Islet precursor cell (in vitro differentiated cells): Measurements from ENCODE around the gene GALNT17.
"Not testable (repeated sequence)": the region's sequence is repeated elsewhere in the genome, so short reads cannot be mapped to it uniquely, and the experiment has no call there.

ENCODE experiments used
- DNase-seq: peaks from one replicate; pipeline ENCODE4 v3.0.0-alpha.2; 2018

The GALNT17 gene

DNA sequence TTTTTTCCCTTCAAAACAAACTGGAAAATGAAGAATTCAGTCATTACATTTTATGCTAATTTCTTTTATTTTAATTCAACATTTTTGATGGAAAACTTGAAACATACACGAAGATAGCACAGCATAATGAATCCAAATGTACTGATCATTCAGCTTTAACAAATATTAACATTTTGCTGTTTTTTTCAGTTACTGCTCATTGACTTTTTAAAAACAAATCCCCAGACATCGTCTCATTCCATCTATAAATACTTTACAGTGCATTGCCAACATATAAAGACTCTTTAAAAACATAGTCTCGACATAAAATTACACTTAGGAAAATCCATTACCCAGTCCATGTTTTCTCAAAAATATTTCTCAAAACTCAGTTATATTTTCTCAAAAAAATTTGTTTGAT, 452.3 kb downstream of the GALNT17 start:
- no peak for DNase-seq

DNA sequence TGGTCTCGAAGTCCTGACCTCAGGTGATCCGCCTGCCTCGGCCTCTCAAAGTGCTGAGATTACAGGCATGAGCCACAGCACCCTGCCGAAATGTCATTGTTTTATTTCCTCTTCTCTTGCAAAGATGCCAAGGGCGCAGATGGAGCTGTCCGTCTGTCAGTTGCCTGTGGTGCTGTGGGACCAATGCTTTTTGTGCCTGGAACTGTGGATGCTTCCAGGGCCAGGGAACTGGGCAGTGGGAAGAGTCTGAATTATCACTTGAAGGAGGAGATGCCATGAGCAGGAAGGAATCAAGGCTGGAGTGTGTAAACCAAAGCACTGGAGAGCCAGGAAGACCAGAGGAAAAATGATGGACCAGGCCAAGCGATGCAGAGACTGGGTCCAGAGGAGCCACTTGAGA, 459.9 kb downstream of the GALNT17 start:
- DNase-seq = no peak

DNA sequence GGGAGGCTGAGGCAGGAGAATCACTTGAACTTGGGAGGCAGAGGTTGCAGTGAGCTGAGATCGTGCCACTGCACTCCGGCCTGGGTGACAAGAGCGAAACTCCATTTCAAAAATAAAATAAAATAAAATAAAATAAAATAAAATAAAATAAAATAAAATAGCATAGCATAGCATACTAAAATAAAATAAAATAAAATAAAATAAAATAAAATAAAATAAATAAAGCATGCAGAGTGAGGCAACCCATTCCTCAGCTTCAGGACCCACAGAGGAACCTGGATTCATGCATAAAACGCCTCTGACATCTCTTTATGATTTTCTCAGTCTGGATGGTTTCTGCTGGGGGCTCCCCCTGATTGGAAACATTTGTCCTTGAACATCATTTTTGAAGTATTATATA, 460.4 kb downstream of the GALNT17 start:
- not testable (repeated sequence) for DNase-seq

DNA sequence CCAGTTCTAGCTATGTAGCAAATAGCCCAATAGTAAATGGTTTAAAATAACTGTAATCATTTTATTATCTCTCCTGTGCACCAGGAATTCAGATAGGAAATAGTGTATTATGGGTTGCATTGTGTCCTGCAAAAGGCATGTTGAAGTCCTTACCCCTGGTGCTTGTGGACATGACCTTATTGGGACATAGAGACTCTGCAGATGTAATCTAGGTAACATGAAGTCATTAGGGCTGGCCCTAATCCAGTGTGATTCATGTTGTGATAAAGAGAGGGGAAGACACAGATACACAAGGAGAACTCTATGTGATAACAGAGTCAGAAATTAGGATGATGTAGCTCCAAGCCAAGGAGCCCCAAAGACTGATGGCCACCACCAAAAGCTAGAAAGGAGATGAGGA, 462.8 kb downstream of the GALNT17 start:
- no peak for DNase-seq

DNA sequence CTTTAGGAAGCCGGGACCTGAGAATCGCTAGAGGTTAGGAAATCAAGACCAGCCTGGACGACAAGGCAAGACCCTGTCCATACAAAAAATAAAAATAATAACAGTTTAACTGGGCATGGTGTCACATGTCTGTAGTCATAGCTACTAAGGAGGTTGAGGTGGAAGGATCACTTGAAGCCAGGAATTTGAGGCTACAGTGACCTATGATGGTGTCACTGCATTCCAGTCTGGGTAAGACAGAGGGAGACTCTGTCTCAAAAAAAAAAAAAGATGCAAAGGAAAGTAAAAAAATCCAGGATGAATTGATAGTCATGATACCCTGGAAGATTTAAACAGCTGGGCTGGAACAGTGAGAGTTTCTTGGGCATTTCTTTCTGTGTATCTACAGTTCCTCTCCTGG, 463.2 kb downstream of the GALNT17 start:
- DNase-seq = no peak

DNA sequence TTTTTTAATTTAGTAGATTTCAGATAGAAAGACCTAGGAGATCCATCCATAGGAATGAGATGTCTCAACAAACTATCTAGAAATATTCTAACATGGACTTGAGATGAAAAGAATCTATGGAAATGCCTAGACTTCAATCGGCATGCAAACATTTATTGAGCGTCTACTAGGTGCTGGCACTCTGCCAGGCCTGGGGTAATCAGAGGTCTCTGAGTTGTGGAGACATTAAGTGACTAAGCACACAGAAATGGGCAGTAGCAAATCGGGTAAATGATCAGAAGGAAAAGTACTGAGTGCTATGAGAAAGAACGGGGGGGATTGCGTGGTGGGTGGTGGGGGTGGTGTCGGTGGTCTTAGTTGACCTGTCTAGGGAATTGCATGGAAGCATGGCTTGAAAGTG, 466.6 kb downstream of the GALNT17 start:
- DNase-seq = no peak

DNA sequence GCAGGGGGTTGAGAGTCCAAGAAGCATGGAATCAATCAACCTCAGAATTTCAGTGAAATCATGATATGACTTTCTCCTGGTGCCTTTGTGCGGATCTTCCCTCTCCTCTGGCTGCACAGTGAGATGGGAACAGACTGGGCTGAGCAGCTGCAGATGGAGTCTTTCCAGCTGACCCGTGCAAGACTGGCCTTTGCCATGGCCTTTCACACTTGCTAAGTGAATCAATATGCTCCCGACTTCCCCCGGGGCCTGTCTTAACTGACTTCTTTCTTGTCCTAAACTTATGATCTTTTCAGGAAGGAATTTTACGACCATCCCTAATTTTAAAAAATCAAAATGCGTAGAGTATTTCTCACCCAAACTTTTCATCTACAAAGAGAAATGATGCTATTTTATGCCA, 469.9 kb downstream of the GALNT17 start:
- no peak for DNase-seq

DNA sequence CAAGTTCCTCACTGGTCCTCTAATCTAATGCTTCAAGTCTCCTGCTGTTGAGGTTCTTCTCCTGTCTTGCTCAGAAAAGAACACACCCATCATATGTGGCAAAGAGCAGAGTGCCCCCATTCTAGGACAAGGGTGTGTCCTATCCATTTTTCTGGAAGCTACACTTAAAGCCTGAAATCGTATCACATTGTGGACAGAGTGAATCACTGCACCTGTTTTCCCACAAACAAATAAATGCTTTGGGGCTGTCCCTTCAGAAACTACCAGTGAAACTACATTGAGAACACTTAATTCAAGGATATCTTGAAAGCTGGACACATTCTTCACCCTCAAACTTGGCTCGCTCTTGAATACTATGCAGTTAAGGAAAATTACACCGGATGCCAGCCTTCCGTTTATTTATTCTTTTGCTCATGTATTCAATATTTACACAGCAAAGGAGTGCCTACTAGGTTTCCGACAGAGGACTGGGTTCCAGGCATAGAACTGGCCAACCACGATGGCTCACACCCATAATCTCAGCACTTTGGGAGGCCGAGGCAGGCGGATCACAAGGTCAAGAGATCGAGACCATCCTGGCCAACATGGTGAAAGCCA, 473.0 kb downstream of the GALNT17 start:
- no peak for DNase-seq

DNA sequence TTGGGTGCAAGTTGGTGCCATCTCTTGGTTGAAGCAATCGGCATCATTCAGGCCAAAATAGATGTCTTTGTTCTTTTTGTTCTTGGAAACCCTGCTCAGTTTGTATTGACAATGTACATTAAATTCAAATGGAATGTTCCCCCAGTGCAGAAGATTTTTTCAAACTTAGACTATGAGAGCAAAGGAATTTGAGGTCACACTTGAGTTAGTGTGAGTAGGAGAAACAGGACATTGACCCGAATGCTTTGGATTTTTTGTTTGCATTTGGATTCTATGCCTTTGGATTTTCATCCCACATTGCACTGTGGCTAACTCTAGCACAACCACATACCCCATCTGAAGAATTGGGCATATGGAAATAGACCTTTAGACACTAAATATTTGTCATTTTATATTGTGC, 480.0 kb downstream of the GALNT17 start:
- DNase-seq = no peak

DNA sequence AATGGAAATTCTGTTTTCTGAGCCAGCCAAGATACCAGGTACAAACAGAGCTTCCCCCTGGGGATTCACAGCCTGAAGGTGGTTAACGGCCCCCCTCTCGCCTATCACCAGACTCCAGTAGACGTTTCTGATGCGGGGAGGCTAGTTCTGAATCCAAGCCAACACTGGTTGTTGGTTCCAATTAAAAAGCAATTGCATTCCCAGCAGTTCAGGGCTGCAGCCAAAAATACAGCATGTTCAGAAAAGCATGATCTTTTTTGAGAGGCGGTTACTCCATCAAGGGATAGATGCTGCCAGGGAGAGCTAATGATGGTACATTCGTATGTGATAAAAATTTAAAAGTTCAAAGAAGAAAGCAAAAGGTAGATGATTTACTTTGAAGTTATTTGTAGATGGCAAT, 481.0 kb downstream of the GALNT17 start:
- DNase-seq = no peak

DNA sequence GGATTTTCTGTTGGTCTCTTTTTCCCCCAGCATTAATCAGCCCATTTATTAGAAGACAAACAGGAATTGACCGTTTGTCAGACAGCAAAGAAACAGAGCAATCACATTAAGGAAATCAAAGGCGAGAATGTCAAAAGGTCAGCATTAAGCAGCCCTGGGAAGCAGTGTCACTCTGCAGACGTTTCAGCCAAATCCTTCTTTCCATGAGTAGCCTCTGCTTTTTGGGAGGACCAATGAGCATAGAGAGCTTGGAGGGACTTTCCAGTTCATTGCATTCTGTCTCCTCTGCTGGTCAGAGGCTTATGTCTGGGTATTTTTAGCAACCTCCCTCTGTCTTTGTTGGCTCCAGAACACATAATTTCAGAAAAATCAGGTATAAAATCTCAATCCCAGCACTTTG, 481.4 kb downstream of the GALNT17 start:
- peak; percentile 77 for DNase-seq

DNA sequence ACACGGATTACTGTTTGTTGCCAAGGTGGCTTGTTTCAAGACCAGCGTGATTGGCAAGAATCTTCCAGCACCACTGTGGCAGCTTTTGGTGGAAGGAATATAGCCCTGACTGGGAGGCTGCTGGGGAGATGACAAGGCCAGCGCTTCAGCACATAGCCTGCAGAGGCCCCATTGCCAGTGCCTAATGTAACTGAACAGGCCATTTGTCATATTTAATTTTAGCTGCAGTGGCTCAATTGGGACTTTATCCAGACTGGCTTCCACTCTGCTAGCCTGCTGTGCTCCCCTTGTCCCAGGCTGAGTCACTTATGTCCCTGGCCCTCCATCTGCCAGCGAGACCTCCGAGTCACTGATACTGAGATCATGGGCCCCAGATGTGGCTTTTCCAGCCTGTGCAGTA, 483.1 kb downstream of the GALNT17 start:
- DNase-seq = peak; percentile 66

DNA sequence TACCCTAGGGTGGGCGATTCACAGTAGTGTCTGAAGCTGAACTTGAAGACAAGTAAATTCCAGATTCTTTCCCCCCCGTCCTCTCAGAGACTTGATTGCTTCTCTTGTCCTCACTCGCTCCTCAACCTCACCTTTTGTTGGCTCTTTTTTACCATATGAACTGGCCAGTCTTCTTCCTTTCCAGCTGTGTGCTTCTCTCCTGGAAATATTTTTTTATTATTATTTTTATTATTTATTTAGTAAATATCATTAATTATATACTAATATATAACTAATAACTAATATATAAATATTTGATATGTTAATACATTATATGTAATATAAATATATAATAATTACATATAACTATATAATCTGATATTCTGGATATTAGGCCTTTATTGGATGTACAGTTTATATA, 484.3 kb downstream of the GALNT17 start:
- DNase-seq = no peak

DNA sequence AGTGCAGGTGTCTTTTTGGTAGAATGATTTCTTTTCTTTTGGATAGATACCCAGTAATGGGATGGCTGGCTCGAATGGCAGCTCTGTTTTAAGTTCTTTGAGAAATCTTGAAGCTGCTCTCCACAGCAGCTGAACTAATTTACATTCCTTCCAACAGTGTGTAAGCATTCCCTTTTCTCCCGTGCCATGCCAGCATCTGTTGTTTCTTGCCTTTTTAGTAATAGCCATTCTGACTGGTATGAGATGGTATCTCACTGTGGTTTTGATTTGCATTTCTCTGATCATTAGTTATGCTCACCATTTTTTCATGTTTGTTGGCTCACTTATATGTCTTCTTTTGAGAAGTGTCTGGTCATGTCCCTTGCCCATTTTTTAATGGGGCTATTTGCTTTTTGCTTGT, 486.3 kb downstream of the GALNT17 start:
- DNase-seq = peak; percentile 66

DNA sequence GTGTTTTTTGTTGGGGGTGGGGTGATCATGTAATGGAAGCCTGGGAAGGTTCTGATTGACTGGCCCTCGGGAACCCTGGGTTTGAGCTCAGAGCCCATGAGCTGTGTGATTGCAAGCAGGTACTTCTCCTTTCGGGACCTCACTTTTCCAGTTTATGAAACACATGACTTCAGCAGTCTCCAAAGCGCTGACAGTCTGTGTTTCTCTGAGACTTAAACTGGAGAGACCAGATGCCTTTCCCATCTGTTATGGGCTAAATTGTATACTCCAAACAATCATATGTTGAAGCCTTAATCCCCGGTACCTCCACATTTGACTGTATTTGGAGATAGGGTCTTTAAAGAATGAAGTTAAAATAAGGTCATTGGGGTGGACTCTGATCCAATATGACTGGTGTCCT, 493.6 kb downstream of the GALNT17 start:
- peak; percentile 50 for DNase-seq

DNA sequence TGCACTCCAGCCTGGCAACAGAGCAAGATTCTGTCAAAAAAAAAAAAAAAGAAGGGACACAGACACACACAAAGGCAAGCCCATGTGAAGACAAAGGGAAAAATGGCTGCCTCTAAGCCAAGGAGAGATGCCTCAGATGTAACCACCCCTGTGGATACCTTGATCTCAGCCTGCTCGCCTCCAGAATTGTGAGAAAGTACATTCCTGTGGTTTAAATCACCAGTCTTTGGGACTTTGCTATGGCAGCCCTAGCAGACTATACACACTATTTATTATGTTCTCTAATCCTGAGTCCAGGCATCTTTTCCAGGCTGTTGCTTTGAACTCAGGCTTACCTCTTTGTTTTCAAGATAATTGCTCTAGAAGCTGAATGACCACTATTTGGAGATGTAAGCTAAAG, 494.3 kb downstream of the GALNT17 start:
- DNase-seq = peak; percentile 88

DNA sequence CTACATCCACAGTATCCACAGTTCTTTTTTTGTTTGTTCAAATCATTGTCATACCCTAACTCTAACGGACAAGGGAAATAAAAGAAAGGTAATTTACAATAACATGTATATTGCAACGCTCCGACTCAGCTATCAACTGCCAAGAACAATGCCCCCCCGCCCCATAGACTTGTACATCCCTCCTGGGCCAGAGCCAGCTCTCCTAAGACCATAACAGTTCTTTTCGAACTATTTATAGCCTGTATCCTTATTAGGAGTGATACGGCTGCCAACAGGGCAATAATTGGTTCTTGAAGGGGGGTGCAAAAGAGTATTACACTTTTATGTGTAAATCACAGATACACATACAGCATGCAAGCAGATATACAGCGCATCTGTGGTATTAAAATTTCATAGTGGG, 495.7 kb downstream of the GALNT17 start:
- DNase-seq = peak; percentile 10

DNA sequence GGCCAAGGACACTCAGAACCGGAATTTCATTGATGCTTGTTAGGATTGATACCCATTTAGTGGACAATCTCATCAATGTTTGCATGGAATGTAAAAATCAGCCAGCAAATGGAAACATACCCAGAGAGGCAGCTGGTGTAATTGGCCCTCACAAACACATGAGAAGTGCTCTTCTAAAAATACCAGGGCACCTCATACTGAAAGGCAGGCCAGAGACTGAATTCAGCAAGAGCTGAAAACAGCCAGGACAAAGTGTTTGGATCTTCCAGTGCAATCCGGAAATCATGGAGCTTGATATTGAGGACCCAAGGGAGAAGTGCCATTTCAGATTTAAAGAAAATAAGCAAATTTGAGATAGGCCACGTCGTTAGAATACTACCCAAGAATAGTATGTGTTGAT, 498.6 kb downstream of the GALNT17 start:
- DNase-seq = peak; percentile 3

DNA sequence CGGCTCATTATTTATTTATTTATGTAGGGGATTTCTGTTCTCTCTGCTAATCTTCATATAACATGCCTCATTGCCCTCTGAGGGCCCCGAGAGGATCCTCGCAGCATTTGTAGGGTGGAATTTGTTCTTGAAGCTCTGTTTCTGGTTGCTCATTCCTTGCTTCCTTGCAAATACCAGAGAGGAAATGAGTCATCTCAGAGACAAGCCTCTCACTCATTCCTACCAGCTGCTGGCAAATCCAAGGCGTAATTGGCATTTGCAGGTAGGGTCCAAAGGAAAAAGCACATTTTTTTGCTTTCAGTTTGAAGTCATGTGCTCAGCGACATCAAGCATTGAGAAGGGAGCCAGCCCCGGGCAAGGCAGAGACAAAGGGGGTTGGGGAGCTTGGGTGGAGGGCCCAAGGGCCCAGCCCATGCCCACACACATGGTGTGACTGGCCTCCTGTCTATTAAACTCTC, 501.6 kb downstream of the GALNT17 start:
- peak; percentile 96 for DNase-seq

DNA sequence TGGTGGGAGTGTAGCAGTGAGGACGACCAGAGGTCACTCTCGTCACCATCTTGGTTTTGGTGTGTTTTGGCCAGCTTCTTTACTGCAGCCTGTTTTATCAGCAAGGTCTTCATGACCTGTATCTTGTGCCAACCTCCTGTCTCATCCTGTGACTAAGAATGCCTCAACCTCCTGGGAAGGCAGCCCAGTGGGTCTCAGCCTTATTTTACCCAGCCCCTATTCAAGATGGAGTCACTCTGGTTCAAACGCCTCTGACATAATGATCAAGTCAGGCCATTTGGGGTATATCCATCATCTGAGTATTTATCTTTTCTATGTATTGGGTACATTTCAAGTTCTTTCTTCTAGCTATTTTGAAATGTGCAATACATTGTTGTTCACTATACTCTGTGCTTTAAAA, 503.9 kb downstream of the GALNT17 start:
- not testable (repeated sequence) for DNase-seq

DNA sequence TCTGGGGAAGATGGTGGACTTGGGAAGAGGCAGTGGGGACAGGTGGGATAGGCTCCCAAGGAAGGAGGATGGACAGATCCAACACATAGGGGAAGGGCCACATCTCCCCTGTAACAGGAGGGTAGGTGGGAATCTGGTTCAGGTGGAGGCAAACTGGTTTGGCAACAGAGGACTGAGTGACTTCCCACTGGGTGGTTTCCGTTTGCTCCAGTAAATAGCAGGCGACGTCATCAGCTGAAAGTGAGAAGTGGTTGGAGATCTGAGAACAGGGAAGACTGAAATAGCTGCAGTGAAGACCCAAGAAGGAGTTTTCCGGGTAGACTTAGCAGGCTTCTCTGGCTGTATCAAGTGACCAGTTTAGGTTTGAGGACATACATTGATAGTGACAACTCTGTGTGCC, 504.4 kb downstream of the GALNT17 start:
- peak; percentile 89 for DNase-seq

DNA sequence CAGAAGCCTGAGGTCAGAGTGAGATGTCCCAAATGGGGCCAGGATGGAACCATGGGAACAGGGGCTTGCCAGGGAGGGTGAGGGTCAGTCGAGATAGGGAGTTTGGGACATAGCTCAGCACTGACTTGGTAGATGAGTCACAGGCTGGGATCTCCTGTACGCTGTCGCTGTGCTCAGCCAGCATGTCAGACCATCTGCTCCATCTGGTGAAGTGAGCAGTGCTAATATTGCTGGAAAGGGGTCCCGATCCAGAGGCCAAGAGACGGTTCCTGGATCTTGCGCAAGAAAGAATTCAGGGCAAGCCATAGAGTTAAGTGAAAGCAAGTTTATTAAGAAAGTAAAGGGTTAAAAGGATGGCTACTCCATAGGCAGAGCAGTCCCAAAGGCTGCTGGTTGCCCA, 505.6 kb downstream of the GALNT17 start:
- peak; percentile 91 for DNase-seq

DNA sequence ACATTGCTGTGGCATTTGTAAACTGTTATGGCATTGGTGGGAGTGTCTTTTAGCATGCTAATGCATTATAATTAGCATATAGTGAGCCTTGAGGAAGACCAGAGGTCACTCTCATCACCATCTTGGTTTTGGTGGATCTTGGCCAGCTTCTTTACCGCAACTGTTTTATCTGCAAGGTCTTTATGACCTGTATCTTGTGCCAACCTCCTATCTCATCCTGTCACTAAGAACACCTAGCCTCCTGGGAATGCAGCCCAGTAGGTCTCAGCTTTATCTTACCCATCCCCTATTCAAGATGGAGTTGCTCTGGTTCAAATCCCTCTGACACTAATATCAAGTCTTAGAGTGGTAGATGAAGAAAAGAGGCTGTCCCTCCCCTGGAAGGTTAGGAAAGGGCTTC, 506.2 kb downstream of the GALNT17 start:
- DNase-seq = no peak

DNA sequence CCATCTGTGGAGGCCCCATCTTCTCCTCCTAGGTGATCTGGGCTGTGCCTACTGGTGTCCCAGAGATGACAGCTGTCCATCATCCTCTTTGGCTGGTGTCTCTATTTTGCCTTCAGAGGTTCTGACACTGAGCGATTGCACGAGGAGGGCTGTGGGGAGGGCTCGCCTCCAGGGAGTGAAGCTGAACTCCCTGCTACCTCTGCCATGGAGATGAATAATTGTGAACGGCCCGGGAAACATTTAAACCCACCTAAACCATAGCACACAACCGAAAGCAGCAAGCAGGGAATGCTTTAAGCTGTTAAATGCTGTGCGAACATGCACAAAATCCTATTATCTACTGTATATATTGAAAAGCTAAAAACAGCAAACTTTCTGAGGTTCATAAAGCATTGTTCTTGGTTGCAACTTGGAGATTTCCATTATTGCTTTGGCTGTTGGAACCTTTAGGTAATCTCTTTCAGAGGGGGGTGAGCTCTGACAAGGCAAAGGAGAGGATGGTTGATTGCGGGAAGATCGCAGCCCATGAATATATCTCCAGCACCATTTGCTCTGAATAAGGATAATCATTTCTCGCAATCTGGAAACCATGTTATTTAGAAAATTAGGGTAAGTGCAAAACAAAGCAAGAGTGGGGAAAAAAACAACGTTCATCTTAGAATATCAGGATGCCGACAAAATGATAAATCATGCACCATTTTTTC, 507.6 kb downstream of the GALNT17 start:
- DNase-seq = no peak

DNA sequence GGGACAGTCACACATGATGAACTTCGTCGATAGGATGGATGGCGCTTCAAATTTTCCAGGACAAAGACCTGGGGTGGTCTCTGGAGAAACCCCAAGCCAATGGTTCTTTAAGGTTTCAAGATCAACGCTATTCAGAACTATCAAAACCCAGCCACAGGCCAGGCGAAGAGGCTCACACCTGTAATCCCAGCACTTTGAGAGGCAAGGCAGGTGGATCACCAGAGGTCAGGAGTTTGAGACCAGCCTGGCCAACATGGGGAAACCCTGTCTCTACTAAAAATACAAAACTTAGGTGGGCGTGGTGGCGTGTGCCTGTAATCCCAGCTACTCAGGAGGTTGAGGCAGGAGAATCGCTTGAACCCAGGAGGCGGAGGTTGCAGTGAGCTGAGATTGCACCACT, 511.1 kb downstream of the GALNT17 start:
- DNase-seq = not testable (repeated sequence)
